K562 (cell line): ENCODE measurements around the gene RBM27. TPM values are rescaled to one million over a fixed set of nuclear protein-coding genes. Genes with fewer than 3 reads are reported as not detected.
A peak's percentile ranks its signal among the peaks of the same experiment; 100 is the strongest.

ENCODE experiments used
- ATAC-seq: fragments of 200-7000 bp; cut with Tn5 transposase; 3 replicates; pipeline ENCODE4 v1.9.1; 2020; ENCODE audit warnings: moderate library complexity
- BruUV-seq: library from RNA; stranded (reverse); fragments of 400-500 nt; replicated peaks from 2 replicates; lab custom pipeline; 2021; lab: Mats Ljungman, UMichigan
- CTCF ChIA-PET: fragments of 300-600 bp; formaldehyde crosslinking; extraction: SDS; loops from one replicate; lab custom pipeline; 2021; ENCODE audit warnings: low intra/inter-chr PET ratio; lab: Yijun Ruan, JAX
- POLR2A ChIA-PET: fragments of 300-600, 350-650 bp; sonication (Branson Sonifier 250); formaldehyde crosslinking; extraction: SDS; loops from one replicate; lab custom pipeline; 2021; ENCODE audit warnings: antibody characterized with exemption, inconsistent platforms; lab: Yijun Ruan, JAX
- DNase-seq, 4 experiments: peaks; one replicate each; pipeline versions ENCODE4 v3.0.0 to v3.0.0-alpha.2; 2011 to 2018; ENCODE audit warnings: low spot score in 3 of 4, mixed read lengths in 3 of 4; ENCODE audit errors: extremely low read depth in 1 of 4
- FAIRE-seq: peaks from 2 replicates; lab custom pipeline; 2011; peaks lifted over from hg19 to GRCh38; lab: Jason Lieb, UNC
- H2AFZ ChIP-seq: 2 replicates; pipeline ENCODE4 v1.6.0; 2011; ENCODE audit warnings: low read depth, low read length, control low read depth, inconsistent platforms
- H3K27ac ChIP-seq: fragments of 200-600 bp; 3 replicates; pipeline ENCODE4 v1.8.0; 2011; ENCODE audit warnings: low read depth, mild to moderate bottlenecking, control low read depth, inconsistent platforms, low read length, moderate library complexity, mixed read lengths; ENCODE audit errors: extremely low read depth
- H3K27me3 ChIP-seq, 2 experiments: fragments of 300-600 bp in 1 of 2; 2 replicates in 1 of 2; 3 replicates in 1 of 2; pipeline versions ENCODE4 v1.6.0 to v1.8.0; 2011; ENCODE audit warnings: inconsistent platforms in 2 of 2, low read length in 2 of 2, mild to moderate bottlenecking in 1 of 2, mixed read lengths in 1 of 2, moderate library complexity in 1 of 2; ENCODE audit not compliant: control insufficient read depth in 2 of 2, insufficient read depth in 2 of 2
- H3K36me3 ChIP-seq: fragments of 300-600 bp; 3 replicates; pipeline ENCODE4 v1.8.0; 2011; ENCODE audit warnings: mild to moderate bottlenecking, low read length, inconsistent platforms; ENCODE audit not compliant: control insufficient read depth, insufficient read depth
- H3K4me1 ChIP-seq, 2 experiments: fragments of 200-600 bp in 1 of 2; replicated peaks in 1 of 2; 2 replicates in 1 of 2; 3 replicates in 1 of 2; pipeline versions ENCODE4 v1.5.1 to v1.8.0; 2011; ENCODE audit warnings: inconsistent platforms in 2 of 2, low read length in 2 of 2, mild to moderate bottlenecking in 1 of 2, mixed read lengths in 1 of 2, moderate library complexity in 1 of 2; ENCODE audit not compliant: control insufficient read depth in 2 of 2, insufficient read depth in 2 of 2
- H3K4me2 ChIP-seq: 2 replicates; pipeline ENCODE4 v1.6.1; 2011; ENCODE audit warnings: low read length, control low read depth, inconsistent platforms, mixed read lengths; ENCODE audit not compliant: insufficient read depth
- H3K4me3 ChIP-seq: fragments of 200-600 bp; sonication (generic), shearing (Covaris generic); 2 replicates; pipeline ENCODE4 v1.5.1; 2016; ENCODE audit warnings: control low read depth, inconsistent platforms
- H3K79me2 ChIP-seq: fragments of 200-600 bp; 3 replicates; pipeline ENCODE4 v1.8.0; 2011; ENCODE audit warnings: low read length, inconsistent platforms; ENCODE audit not compliant: control insufficient read depth, insufficient read depth
- H3K9ac ChIP-seq, 2 experiments: 2 replicates each; pipeline versions ENCODE4 v1.6.0 to v1.6.1; 2011; ENCODE audit warnings: low read depth in 2 of 2, low read length in 2 of 2, control low read depth in 1 of 2, inconsistent platforms in 1 of 2, mild to moderate bottlenecking in 1 of 2, mixed read lengths in 1 of 2; ENCODE audit not compliant: insufficient read depth in 1 of 2
- H3K9me1 ChIP-seq: one replicate; pipeline ENCODE4 v1.6.0; 2011; ENCODE audit warnings: inconsistent platforms, mild to moderate bottlenecking, low read length, moderate library complexity; ENCODE audit not compliant: control insufficient read depth, insufficient read depth
- H3K9me3 ChIP-seq: replicated peaks from 2 replicates; pipeline ENCODE4 v1.5.1; 2011; ENCODE audit warnings: low read depth, low read length, inconsistent platforms; ENCODE audit not compliant: control insufficient read depth, insufficient read depth
- H4K20me1 ChIP-seq: replicated peaks from 2 replicates; pipeline ENCODE4 v1.6.1; 2011; ENCODE audit warnings: low read length, inconsistent platforms, mixed read lengths; ENCODE audit not compliant: control insufficient read depth, insufficient read depth
- CBX3 ChIP-seq, 2 experiments: IDR thresholded peaks; 1 replicate in 1 of 2; 2 replicates in 1 of 2; pipeline ENCODE4 v1.6.1; 2012; ENCODE audit warnings: inconsistent platforms in 2 of 2, low read length in 2 of 2, borderline replicate concordance in 1 of 2, control low read depth in 1 of 2
- RAD51 ChIP-seq: fragments of 450-650 bp; IDR thresholded peaks from 2 replicates; pipeline ENCODE4 v1.7.1; 2016; ENCODE audit warnings: low read depth, mild to moderate bottlenecking, borderline replicate concordance
- RBFOX2 ChIP-seq: fragments of 200-400 bp; formaldehyde crosslinking; IDR thresholded peaks from 2 replicates; pipeline ENCODE4 v1.6.1; 2017; ENCODE audit warnings: low read depth, mild to moderate bottlenecking, low read length, moderate library complexity
- RBM15 ChIP-seq: fragments of 200-400 bp; formaldehyde crosslinking; IDR thresholded peaks from 2 replicates; pipeline ENCODE4 v1.6.1; 2018; ENCODE audit warnings: mild to moderate bottlenecking, low read length, moderate library complexity; ENCODE audit not compliant: insufficient read depth
- RBM25 ChIP-seq: fragments of 200-400 bp; formaldehyde crosslinking; IDR thresholded peaks from 2 replicates; pipeline ENCODE4 v1.6.1; 2018; ENCODE audit warnings: low read length, low read depth, moderate library complexity; ENCODE audit not compliant: severe bottlenecking
- SRF ChIP-seq, 2 experiments: fragments of 250-450, 450-650 bp in 1 of 2; sonication (Bioruptor Pico) in 1 of 2; sonication (generic) in 1 of 2; formaldehyde crosslinking; IDR thresholded peaks; 2 replicates each; pipeline versions ENCODE4 v1.5.0 to v1.5.1; 2020 to 2022; ENCODE audit warnings: mild to moderate bottlenecking in 1 of 2, missing genetic modification reagents in 1 of 2
- U2AF2 ChIP-seq: fragments of 200-400 bp; formaldehyde crosslinking; optimal IDR thresholded peaks from 2 replicates; pipeline ENCODE3; 2017; ENCODE audit warnings: low read depth, mild to moderate bottlenecking, low read length
- ZNF121 ChIP-seq: sonication (generic); formaldehyde crosslinking; conservative IDR thresholded peaks from 2 replicates; pipeline ENCODE4 v1.8.0; 2022; ENCODE audit warnings: missing genetic modification reagents
- ZNF586 ChIP-seq: fragments of 450-650 bp; formaldehyde crosslinking; conservative IDR thresholded peaks from 2 replicates; pipeline ENCODE4 v1.4.0; 2020; ENCODE audit warnings: mild to moderate bottlenecking, moderate library complexity
- WGBS: fragments of 100-300 bp; shearing (Covaris generic); methylation state at CpG from one replicate; pipeline ENCODE4 v1.1.6; 2016; ENCODE audit warnings: low coverage, mixed read lengths; ENCODE audit not compliant: insufficient coverage; ENCODE audit errors: missing lambda C conversion rate; 5-methylcytosine and 5-hydroxymethylcytosine counted together
- in situ Hi-C: fragments of 300-500 bp; cut with MboI; formaldehyde crosslinking; loops from 4 replicates; pipeline ENCODE4 v1.15.0; 2018; ENCODE audit warnings: inconsistent platforms, mixed read lengths
- intact Hi-C: fragments of 100-400 bp; cut with micrococcal nuclease; formaldehyde crosslinking; loops from 2 replicates; pipeline ENCODE4 v1.14.2; 2022
- polyA plus RNA-seq, 8 experiments: library from polyadenylated mRNA; depleted of rRNA in 4 of 8; stranded (reverse) in 5 of 8; unstranded in 3 of 8; fragments of >200 nt; fragmentation: Nextera tagmentation in 2 of 8; fragmentation: Illumina TruSeq in 1 of 8; extraction: Ambion mirVana in 2 of 8; extraction: Trizol in 1 of 8; gene quantifications; 2 replicates each; pipeline versions ENCODE4 v1.2.1 to v1.2.3, GENCODE V29; 2011 to 2014; ENCODE audit warnings: inconsistent platforms in 1 of 8, missing spikeins in 1 of 8
- total RNA-seq, 7 experiments: library from RNA; depleted of rRNA in 6 of 7; stranded (reverse); fragments of >200 nt in 6 of 7; fragmentation: Illumina TruSeq in 2 of 7; extraction: Trizol in 2 of 7; gene quantifications; 2 replicates each; pipeline versions ENCODE4 v1.2.1 to v1.2.3, GENCODE V29; 2011 to 2021; ENCODE audit warnings: low replicate concordance in 1 of 7
- TF ChIP-seq, protein P1 (sequence below), 2 experiments: fragments of 450-650 bp in 1 of 2; sonication (generic) in 1 of 2; formaldehyde crosslinking in 1 of 2; IDR thresholded peaks; 2 replicates each; pipeline versions ENCODE4 v1.7.1 to v1.9.0; 2016 to 2022; ENCODE audit warnings: inconsistent platforms in 1 of 2, mild to moderate bottlenecking in 1 of 2, missing genetic modification reagents in 1 of 2

Gene RBM27
- total and polyA plus RNA-seq, 9 of the 15 experiments (the other 6 are each of a cell fraction or from before 2014, with no cell fraction given): 5.3 to 45.4 (median 29.1) TPM

DNA sequence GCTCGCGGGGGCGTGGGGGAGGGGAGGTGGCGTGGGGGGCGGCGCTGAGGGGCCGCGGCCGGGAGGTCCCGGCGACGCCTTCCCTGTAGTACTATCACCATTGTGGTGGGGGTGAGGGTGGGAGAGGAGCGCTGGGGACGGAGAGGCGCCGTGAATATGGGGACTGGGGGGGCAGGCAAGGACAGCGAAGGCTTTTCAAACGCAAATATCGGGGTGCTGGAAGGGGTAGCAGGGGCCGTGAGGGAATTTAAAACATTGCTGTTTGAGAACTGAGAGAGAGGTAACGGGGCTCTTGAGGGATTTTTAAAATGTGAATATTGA lies 427 bp downstream of the RBM27 start (continued):
- TF ChIP-seq RBM15: no peak

DNA sequence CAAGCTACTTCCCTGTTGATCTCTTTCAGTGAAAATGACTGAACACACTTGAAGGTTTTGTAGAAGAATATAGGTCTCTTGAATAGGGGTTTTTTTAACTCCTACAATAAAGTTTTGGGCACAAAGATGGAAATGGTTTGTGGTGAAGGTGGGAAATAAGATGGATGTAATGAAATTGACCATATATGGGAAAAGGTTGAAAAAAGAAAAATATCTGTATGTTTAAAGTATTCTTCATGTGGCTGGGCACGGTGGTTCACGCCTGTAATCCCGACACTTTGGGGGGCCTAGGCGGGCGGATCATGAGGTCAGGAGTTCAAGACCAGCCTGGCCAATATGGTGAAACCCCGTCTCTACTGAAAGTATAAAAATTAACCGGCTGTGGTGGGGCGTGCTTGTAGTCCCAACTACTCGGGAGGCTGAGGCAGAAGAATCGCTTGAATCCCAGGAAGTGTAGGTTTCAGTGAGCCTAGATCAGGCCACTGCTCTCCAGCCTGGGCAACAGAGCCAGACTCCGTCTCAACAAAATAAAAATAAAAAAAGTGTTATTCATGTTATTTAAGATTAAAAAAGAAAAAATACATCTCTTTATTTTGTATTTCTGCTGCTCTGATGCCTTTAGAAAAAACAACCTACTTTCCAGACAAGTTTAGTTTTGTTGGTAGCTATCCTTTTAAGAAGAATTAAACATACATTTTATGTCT lies 2.2 kb downstream of the RBM27 start:
- intact Hi-C loops (no loop called here), in situ Hi-C loops (loop anchor here (10.0 kb wide), 1 partner anchor 371 kb away; the partner anchor contains the start of gene PRELID2)
- WGBS: 12% methylated on average over 11 of the region's 11 CpGs
- H3K4me2 ChIP-seq: peak overlapping the region; percentile 80
- H2AFZ ChIP-seq: no peak overlapping the region
- no TSS peak for BruUV-seq
- DNase-seq: no peak
- peaks cover 74% of the 10 kb centered on the region for H3K79me2 ChIP-seq
- H3K9me3 ChIP-seq: no peaks in the 10 kb centered on the region
- FAIRE-seq: no peak
- peak overlapping the region; percentile 62 for H3K4me3 ChIP-seq
- TF ChIP-seq RBFOX2: peak; percentile 31; the same call in 1 of the 2 replicates
- TF ChIP-seq RBM25: peak; percentile 36
- TF ChIP-seq RAD51: 0 out of 2 replicates have a peak, but pooled peaks have one; percentile 4
- TF ChIP-seq, protein P1, sequence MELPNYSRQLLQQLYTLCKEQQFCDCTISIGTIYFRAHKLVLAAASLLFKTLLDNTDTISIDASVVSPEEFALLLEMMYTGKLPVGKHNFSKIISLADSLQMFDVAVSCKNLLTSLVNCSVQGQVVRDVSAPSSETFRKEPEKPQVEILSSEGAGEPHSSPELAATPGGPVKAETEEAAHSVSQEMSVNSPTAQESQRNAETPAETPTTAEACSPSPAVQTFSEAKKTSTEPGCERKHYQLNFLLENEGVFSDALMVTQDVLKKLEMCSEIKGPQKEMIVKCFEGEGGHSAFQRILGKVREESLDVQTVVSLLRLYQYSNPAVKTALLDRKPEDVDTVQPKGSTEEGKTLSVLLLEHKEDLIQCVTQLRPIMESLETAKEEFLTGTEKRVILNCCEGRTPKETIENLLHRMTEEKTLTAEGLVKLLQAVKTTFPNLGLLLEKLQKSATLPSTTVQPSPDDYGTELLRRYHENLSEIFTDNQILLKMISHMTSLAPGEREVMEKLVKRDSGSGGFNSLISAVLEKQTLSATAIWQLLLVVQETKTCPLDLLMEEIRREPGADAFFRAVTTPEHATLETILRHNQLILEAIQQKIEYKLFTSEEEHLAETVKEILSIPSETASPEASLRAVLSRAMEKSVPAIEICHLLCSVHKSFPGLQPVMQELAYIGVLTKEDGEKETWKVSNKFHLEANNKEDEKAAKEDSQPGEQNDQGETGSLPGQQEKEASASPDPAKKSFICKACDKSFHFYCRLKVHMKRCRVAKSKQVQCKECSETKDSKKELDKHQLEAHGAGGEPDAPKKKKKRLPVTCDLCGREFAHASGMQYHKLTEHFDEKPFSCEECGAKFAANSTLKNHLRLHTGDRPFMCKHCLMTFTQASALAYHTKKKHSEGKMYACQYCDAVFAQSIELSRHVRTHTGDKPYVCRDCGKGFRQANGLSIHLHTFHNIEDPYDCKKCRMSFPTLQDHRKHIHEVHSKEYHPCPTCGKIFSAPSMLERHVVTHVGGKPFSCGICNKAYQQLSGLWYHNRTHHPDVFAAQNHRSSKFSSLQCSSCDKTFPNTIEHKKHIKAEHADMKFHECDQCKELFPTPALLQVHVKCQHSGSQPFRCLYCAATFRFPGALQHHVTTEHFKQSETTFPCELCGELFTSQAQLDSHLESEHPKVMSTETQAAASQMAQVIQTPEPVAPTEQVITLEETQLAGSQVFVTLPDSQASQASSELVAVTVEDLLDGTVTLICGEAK (IDR thresholded peaks at IDR 0.05): peak; percentile 55
- TF ChIP-seq, protein P1 (CRISPR knock-in tag; IDR thresholded peaks at IDR 0.05): no peak
- 0 out of 3 replicates have a peak, but pooled peaks of 1 of the 2 experiments have one; percentile 9 for TF ChIP-seq CBX3 (IDR thresholded peaks at IDR 0.05; ENCODE audit: borderline replicate concordance in 1 of 2, low read length in 2 of 2)
- TF ChIP-seq ZNF121: peak; percentile 68; the same call in 1 of the 2 replicates
- TF ChIP-seq U2AF2: no peak
- TF ChIP-seq ZNF586 (CRISPR knock-in tag): no peak
- TF ChIP-seq SRF (CRISPR knock-in tag; IDR thresholded peaks at IDR 0.05): peak in 1 of 2 experiments; percentile 82; a peak in 1 of 4 replicates
- peak overlapping the region; percentile 55 to 72; a peak in 3 of 4 replicates for H3K9ac ChIP-seq
- no peaks in the 10 kb centered on the region for H3K27me3 ChIP-seq
- H4K20me1 ChIP-seq: peaks cover 13% of the 10 kb centered on the region
- ATAC-seq: no peak
- peaks cover 14% of the 10 kb centered on the region; the same call in 2 of the 3 replicates for H3K36me3 ChIP-seq
- peaks cover 17 to 19% of the 10 kb centered on the region in 2 experiments; a peak in 4 of 5 replicates for H3K4me1 ChIP-seq
- ChIA-PET POLR2A (interaction anchor here (0.6 to 1.2 kb wide), 5 partner anchors 8 to 46 kb away, joined by 3 to 4 read pairs (median 3); no protein-coding TSS in a partner anchor), CTCF (no interaction called here)
- H3K27ac ChIP-seq: peak overlapping the region; percentile 32; the same call in 2 of the 3 replicates
- H3K9me1 ChIP-seq: no peaks in the 10 kb centered on the region
